LNCAP (cell line): ENCODE results near the gene CCDC6.

ENCODE experiments used
- TF ChIP-seq, protein P1 (sequence below): fragments of 450-650 bp; IDR thresholded peaks from 2 replicates; pipeline ENCODE4 v1.5.1; 2017; ENCODE audit warnings: mild to moderate bottlenecking

CCDC6 gene

DNA sequence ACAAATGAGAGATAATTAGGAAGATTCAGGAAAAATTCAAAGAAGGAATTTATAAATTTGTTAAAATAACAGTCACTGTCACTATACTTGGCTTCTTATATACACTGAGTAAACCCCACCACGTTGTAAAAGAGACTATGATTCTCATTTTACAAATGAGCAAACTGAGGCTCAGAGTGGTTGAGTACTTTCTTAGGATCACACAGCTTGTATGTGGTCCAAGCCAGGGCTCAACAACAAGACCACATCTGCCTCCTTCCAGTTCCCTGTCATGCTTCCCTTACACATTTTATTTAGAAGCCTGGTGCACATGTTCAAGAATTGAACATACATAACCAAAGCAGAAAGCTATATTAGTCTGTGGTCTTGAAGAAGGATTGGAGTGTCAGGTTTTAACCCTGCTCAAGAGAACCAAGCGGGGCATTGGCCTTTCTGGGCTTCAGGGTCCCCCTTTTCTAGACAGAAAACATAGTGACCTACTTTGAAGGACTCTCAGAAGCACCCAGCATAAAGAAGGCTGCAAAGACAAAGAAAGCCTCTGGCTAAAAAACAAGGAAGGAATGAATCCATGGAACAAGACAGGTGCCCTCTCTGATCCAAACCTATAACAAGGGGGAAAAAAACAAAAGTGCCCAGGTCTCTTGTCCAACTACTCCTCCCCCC, 153.9 kb downstream of the CCDC6 start:
- TF ChIP-seq, protein P1, sequence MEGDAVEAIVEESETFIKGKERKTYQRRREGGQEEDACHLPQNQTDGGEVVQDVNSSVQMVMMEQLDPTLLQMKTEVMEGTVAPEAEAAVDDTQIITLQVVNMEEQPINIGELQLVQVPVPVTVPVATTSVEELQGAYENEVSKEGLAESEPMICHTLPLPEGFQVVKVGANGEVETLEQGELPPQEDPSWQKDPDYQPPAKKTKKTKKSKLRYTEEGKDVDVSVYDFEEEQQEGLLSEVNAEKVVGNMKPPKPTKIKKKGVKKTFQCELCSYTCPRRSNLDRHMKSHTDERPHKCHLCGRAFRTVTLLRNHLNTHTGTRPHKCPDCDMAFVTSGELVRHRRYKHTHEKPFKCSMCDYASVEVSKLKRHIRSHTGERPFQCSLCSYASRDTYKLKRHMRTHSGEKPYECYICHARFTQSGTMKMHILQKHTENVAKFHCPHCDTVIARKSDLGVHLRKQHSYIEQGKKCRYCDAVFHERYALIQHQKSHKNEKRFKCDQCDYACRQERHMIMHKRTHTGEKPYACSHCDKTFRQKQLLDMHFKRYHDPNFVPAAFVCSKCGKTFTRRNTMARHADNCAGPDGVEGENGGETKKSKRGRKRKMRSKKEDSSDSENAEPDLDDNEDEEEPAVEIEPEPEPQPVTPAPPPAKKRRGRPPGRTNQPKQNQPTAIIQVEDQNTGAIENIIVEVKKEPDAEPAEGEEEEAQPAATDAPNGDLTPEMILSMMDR = no peak

DNA sequence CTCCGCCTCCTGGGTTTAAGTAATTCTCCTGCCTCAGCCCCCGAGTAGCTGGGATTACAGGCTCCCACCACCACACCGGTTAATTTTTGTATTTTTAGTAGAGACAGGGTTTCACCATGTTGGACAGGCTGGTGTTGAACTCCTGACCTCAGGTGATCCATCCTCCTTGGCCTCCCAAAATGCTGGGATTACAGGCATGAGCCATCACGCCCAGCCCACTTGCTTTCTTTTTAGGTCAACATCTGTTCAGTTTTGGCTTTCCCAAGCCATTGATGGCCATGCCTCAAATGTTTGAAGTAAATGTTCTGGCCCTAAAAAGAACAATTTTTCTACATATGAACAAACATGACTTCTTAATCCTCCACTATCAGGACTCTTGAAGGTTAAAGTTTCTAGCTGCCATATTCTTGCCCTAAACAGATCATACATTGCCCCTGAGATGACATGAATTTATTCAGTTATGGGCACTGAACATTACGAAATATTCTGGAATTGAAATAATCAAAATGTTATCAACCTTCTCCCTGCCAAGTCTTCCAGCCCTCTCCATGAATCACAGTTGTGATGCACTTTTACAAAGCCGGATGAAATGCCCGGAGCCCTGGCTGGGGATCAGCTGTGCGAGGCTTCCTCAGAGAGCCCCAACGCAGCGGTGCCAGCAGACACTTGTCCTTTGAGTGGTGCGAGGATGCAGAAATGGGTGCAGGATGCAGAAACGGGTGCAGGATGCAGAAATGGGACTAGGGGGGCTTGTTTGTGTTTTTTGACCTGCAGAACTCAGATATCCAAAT, 156.0 kb downstream of the CCDC6 start:
- TF ChIP-seq, protein P1 = no peak

DNA sequence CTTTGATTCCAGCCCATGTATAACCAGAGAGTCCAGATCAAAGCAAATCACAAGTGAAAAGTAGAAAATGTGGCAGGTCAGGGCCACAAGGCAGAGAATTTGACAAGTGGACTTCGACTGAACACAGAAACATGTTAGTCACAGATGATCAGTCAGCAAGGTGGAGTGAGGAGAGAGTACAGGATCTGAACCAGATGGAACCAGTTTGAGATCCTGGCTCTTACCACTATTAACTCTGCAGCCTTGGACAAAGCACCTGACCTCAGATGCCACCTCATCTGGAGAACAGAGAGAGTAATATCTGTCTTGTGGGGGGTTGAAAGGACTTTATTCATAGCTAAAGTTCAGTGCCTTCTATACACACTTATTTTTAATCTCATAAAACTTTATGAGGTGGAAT, 157.5 kb downstream of the CCDC6 start:
- TF ChIP-seq, protein P1 = no peak

DNA sequence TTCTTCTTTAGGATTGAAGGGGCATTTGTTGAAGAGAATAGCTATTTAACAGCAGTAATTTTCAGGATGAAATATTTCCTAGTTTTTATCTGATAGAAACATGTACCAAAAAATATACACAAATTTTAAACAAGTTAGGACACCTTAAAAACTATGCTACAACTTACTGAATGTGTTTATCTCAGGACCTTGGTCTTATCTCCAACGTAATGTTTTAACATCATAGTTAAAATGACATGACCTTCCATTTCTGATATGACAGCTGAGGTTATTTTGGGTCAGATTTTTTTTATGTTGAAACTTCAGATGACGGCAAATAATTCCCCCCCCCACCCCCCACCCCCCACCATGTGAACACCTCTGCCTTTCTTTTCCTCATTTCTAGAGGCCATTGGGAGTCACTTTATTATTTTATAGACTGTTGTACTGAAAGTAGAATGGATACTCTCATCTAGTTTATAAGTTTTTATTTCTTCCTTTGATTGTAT, 161.1 kb downstream of the CCDC6 start:
- TF ChIP-seq, protein P1 = no peak

DNA sequence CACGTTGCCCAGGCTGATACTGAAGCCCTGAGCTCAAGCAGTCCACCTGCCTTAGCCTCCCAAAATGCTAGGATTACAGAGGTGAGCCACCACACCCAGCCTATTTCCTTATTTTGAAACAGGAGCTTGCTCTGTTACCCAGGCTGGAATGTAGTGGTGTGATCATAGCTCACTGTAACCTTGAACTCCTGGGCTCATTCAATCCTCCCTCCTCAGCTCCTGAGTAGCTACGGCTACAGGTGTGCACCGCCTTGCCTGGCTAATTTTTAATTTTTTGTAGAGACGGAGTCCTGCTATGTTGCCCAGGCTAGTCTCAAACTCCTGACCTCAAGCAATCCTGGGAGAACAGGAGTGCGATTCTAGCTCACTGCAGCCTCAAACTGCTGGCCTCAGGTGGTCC, 164.8 kb downstream of the CCDC6 start:
- TF ChIP-seq, protein P1 = no peak

DNA sequence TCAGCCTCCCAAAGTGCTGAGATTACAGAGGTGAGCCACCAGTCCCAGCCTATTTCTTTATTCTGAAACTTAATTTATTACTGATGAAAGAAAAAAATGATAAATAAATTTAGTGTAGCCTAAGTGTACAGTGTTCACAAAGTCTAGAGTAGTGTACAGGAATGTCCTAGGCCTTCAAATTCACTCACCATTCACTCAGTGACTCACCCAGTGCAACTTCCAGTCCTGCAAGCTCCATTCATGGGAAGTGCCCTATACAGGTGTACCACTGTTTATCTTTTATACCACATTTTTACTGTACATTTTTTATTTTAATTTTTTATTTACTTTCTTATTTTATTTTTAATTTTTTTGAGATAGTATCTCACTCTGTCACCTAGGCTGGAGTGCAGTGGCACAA, 165.3 kb downstream of the CCDC6 start:
- TF ChIP-seq, protein P1 = no peak
